Effector memory CD4-positive, alpha-beta T cell (primary cell): ENCODE data around the gene MAGEA2B.
"Not testable (repeated sequence)": the region's sequence is repeated elsewhere in the genome, so short reads cannot be mapped to it uniquely, and the experiment has no call there.

Experiments used
- DNase-seq, 3 donors: peaks; one replicate each; pipeline ENCODE4 v3.0.0-alpha.2; 2020
- H3K27ac ChIP-seq: 2 replicates; pipeline ENCODE4 v1.7.0; 2013; ENCODE audit warnings: mild to moderate bottlenecking, low read length, moderate library complexity; ENCODE audit not compliant: insufficient read depth, poor library complexity, severe bottlenecking
- H3K27me3 ChIP-seq: replicated peaks from 2 replicates; pipeline ENCODE4 v1.7.0; 2013; ENCODE audit warnings: mild to moderate bottlenecking, low read length; ENCODE audit not compliant: insufficient read depth, control insufficient read depth, poor library complexity, severe bottlenecking
- H3K36me3 ChIP-seq: 2 replicates; pipeline ENCODE4 v1.7.0; 2013; ENCODE audit warnings: mild to moderate bottlenecking, low read length, moderate library complexity; ENCODE audit not compliant: control insufficient read depth, insufficient read depth
- H3K4me1 ChIP-seq: 2 replicates; pipeline ENCODE4 v1.7.0; 2013; ENCODE audit warnings: low read length, mild to moderate bottlenecking; ENCODE audit not compliant: control insufficient read depth, insufficient read depth, poor library complexity, severe bottlenecking
- H3K4me3 ChIP-seq: 2 replicates; pipeline ENCODE4 v1.7.0; 2013; ENCODE audit warnings: low read length, low read depth, mild to moderate bottlenecking; ENCODE audit not compliant: insufficient read depth, poor library complexity, severe bottlenecking
- H3K9me3 ChIP-seq: 2 replicates; pipeline ENCODE4 v1.7.0; 2013; ENCODE audit warnings: mild to moderate bottlenecking, low read length, moderate library complexity; ENCODE audit not compliant: control insufficient read depth
- total RNA-seq, 3 donors: gene quantifications; one replicate each; lab custom pipeline; 2026; lab: John Stamatoyannopoulos, UW

MAGEA2B gene
- 0 reads per million in 3 donors for total RNA-seq

GRCh38 chrX:152713815-152714787 is at the start of gene MAGEA2B:
TSS of gene MAGEA2B (plus strand) at chrX:152714628. CDS start at chrX:152717107, 2,479 bp downstream.
- H3K27me3 ChIP-seq, DNase-seq, H3K9me3 ChIP-seq, H3K27ac ChIP-seq, H3K36me3 ChIP-seq, H3K4me1 ChIP-seq, H3K4me3 ChIP-seq: not testable (repeated sequence)

- Histone ChIP-seq H3K9me3 (no peaks in the 10 kb centered on the region), H3K27me3 (no peaks in the 10 kb centered on the region), H3K36me3 (no peaks in the 10 kb centered on the region), H3K4me3 (no peak overlapping the region), H3K4me1 (no peaks in the 10 kb centered on the region), H3K27ac (no peak overlapping the region)
- DNase-seq = no peak
Measured at GRCh38 chrX:152674135-152674534, 40.3 kb upstream of the MAGEA2B start.

GRCh38 chrX:152674652-152675051 is 39.8 kb upstream of the MAGEA2B start:
- not testable (repeated sequence) for DNase-seq, H3K27me3 ChIP-seq, H3K9me3 ChIP-seq, H3K4me1 ChIP-seq, H3K27ac ChIP-seq, H3K4me3 ChIP-seq, H3K36me3 ChIP-seq

- not testable (repeated sequence) for H3K9me3 ChIP-seq, H3K36me3 ChIP-seq, H3K27me3 ChIP-seq, H3K27ac ChIP-seq, H3K4me3 ChIP-seq, DNase-seq, H3K4me1 ChIP-seq
Measured at GRCh38 chrX:152681012-152681411, 33.4 kb upstream of the MAGEA2B start.

- not testable (repeated sequence) for H3K27ac ChIP-seq, H3K36me3 ChIP-seq, DNase-seq, H3K27me3 ChIP-seq, H3K4me1 ChIP-seq, H3K9me3 ChIP-seq, H3K4me3 ChIP-seq
Measured at GRCh38 chrX:152697952-152698931, 16.2 kb upstream of the MAGEA2B start, which contains the start of gene MAGEA3. TSS of gene MAGEA3 (plus strand) at chrX:152698794. CDS start at chrX:152700833, 2,039 bp downstream.

GRCh38 chrX:152700390-152700789 is 14.0 kb upstream of the MAGEA2B start:
- not testable (repeated sequence) for H3K27me3 ChIP-seq, DNase-seq, H3K4me1 ChIP-seq, H3K9me3 ChIP-seq, H3K27ac ChIP-seq, H3K4me3 ChIP-seq, H3K36me3 ChIP-seq

- not testable (repeated sequence) for DNase-seq, H3K36me3 ChIP-seq, H3K9me3 ChIP-seq, H3K27me3 ChIP-seq, H3K27ac ChIP-seq, H3K4me1 ChIP-seq, H3K4me3 ChIP-seq
Measured at GRCh38 chrX:152706500-152706899, 7.9 kb upstream of the MAGEA2B start.

- H3K4me3 ChIP-seq, H3K27me3 ChIP-seq, H3K9me3 ChIP-seq, DNase-seq, H3K4me1 ChIP-seq, H3K36me3 ChIP-seq, H3K27ac ChIP-seq: not testable (repeated sequence)
Measured at GRCh38 chrX:152709173-152709572, 5.3 kb upstream of the MAGEA2B start, which contains the start of gene CSAG2. TSS of gene CSAG2 (minus strand) at chrX:152709273. CDS start at chrX:152709112, 161 bp downstream.

- H3K9me3 ChIP-seq, H3K36me3 ChIP-seq, H3K27ac ChIP-seq, H3K4me1 ChIP-seq, H3K4me3 ChIP-seq, DNase-seq, H3K27me3 ChIP-seq: not testable (repeated sequence)
Measured at GRCh38 chrX:152713195-152713594, 1.2 kb upstream of the MAGEA2B start.
